NAMALWA (cell line): ENCODE results near the gene SCGB3A1.

ENCODE experiments used
- DNase-seq: peaks from one replicate; pipeline ENCODE4 v3.0.0-alpha.2; 2015; ENCODE audit warnings: low spot score

Gene SCGB3A1, protein sequence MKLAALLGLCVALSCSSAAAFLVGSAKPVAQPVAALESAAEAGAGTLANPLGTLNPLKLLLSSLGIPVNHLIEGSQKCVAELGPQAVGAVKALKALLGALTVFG

GRCh38 chr5:180591311-180591887 lies at the start of gene SCGB3A1:
TSS of gene SCGB3A1 (minus strand) at chr5:180591499. CDS start at chr5:180591462, 37 bp downstream.
- DNase-seq = no peak

DNA sequence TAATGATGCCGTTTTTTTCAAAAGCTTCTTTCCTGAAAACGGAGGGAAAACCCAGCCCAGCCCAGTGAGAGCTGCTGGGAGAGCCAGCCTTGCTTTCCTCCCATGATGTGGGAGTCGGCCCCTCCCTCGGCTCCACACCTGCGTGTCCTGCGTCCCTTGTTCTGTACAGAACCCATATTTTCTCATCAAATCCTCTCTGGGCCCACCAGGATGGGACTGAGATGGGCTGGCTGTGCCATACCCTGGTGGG lies 49.2 kb upstream of the SCGB3A1 start:
- no peak for DNase-seq

- no peak for DNase-seq
Measured at GRCh38 chr5:180639741-180640610, 48.7 kb upstream of the SCGB3A1 start.

- DNase-seq = no peak
Measured at GRCh38 chr5:180639287-180639686, 48.0 kb upstream of the SCGB3A1 start.

- DNase-seq = no peak
Measured at GRCh38 chr5:180637962-180638680, 46.8 kb upstream of the SCGB3A1 start.

DNA sequence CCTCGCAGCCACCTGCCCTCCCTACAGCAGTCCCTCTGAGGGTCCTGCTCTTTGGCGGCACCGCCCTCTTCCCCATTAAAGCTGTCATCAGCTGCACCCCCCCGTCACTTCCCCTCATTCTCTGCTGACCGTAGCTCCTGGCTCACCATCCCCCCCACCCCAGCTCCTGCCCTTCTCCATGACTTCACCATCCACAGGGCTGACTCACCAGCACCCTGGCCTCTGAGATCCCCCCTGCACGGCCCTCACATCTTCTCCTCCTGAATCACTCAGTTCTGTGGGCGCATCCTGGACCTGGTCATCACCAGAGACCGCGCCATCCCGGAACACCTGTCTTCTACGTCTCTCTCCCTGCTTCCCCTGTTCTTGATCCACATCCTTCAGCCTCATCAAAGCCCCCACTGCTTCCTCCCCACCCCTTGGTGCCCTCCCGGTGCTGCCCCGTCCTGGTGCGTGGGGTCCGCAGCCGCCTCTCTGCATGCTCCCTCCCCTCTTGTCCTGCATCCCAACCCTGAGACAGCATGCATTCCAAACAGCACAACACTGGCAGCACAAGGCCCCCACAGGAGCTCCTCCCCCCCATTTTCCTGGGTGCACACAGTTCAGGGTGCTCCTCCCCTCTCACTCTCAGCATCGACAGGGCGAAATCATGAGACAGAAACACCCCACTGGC lies 45.2 kb upstream of the SCGB3A1 start:
- no peak for DNase-seq

GRCh38 chr5:180636016-180636402 lies 44.7 kb upstream of the SCGB3A1 start:
- no peak for DNase-seq

DNA sequence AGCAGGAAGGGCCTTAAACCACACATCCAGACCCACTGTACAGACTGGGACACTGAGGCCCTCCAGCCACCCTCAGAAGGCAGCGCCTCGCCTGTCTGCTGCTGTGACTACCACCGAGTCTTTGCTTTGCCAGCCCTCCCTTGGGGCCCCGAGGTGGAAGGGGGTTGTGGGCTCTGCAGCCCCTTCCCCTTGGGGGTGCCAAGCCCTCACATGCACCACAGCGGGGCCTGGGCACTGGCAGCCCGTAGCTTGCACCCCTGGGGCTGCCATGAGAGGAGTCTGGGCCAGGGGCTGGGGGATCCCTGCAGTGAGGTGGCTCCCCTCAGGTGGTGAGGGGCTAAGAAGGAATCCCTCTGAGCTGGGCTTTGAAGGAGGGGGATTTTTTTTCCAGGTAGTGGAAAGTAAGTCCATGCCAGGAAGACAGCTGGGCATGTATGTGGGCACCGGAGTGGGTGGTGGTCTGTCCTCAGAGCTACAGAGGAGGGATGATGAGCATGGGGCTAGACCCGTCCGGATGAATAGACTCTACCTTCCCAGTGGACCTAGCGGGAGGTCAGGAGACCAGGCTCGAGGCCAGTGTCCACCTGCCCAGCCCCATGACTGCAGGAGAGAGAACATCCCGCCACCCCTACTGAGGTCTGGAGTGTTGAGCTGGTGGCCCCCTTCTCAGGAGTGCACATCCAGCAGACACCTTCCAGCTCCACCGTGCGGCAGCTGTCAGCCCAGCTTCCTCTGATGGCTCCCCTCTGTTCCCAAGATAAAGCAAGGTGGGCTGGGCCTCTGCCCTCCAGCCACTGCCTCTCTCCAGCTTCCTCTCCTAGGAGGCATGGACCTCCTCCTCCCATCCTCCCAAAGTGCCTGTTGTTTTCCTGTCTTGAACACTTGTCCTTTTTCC lies 42.2 kb upstream of the SCGB3A1 start:
- DNase-seq = no peak

- no peak for DNase-seq
Measured at GRCh38 chr5:180632768-180633167, 41.5 kb upstream of the SCGB3A1 start.

GRCh38 chr5:180631549-180632383 lies 40.5 kb upstream of the SCGB3A1 start:
- DNase-seq = no peak

DNA sequence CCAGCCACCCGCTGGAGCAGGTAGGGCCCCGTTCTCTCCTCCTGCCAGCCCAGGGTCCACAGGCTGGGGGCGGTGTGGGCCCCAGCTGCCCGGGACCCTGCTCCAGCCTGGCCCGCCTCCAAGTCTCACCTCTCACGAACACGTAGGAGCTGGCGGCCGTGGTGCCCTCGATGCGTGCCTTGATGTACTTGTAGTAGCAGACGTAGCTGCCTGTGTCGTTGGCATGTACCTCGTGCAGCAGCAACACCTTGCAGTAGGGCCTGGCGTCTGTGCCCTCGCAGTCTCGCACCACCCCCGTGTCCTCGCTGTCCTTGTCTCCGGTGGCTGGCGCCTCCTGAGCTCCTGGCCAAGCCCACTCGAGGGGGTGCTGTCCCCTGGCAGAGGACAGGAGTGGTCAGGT lies 39.1 kb upstream of the SCGB3A1 start:
- DNase-seq = no peak

DNA sequence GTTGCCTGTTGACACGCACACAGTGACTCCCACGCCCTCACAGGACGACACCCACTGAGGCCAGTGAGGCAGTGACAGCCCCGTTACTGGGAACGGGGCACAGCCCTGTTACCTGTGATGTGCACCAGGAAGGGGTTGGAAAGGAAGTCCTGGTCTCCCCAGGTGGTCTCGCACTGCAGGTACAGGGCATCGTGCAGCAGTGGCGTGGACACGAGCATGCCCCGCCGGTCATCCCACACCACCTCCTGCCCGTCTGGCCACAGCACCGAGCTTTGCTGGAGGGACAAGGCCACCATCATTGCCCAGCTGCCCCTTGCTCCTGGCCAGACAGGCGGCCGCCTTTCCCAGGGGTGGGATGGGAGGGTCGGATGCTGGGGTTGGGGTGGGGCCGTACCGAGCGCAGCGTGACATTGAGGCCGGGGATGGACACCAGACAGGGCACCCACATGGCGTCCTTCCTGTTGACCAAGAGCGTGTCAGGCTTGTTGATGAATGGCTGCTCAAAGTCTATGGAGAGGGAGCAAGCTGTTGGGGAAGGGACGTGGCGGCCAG lies 38.6 kb upstream of the SCGB3A1 start:
- DNase-seq = no peak

DNA sequence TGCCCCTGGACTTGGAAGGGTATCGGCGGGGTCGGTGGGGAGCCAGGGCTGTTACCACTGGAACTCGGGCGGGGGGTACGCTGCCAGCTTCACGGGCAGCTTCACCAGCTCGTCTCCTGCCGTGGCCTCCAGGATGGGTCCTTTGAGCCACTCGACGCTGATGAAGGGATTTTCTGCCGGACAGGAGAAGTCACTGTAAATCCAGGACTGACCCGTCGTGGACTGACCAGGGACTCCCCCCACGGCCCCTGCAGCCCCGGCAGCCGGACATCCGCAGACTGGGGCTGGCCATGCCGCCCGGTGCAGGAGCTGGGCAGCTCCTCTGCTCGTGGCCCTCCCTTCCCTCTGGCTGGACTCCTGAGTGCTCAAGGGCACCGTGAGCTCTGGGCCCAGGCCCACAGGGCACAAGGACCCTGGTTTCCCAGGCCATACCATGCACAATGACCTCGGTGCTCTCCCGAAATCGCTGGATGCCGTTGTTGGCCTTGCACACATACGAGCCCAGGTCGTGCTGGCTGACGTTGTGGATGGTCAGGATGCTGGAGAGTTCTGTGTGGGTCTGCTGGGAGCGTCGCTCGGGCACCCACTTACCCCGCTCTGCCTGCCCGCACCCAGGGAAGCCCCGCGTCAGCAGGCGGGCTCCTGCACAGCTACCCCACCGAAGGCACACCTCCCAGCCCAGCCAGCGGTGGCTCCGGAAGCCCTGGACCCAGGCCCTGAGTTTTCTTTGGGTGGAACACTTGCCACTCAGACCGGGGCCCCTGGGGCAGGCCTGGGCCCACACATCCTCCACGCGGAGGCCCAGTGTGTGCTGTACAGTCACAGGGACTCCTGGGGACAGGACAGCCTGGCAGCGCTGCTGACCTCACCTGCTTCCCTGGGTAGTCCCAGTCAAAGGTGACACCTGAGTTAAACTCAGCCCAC lies 37.8 kb upstream of the SCGB3A1 start:
- DNase-seq = no peak

DNA sequence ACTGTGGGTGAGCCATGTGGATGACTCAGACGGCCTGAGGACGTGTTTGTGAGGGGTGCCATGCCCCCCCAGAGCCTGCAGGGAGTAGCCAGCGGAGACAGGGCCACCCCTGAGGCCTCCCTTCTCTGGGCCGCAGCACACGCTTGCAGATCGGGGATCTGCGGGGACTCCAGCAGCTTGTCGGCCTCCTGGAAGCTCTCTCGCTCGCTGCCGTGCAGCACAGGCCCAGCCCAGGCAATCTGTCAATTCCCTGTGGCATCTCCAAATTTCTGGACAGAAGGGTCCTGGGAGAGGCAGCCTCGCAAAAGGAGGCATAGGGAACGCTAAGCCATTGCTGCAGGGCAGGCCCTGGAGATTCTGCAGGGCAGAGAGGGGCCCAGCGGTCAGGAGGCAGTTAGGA lies 36.9 kb upstream of the SCGB3A1 start:
- no peak for DNase-seq

DNA sequence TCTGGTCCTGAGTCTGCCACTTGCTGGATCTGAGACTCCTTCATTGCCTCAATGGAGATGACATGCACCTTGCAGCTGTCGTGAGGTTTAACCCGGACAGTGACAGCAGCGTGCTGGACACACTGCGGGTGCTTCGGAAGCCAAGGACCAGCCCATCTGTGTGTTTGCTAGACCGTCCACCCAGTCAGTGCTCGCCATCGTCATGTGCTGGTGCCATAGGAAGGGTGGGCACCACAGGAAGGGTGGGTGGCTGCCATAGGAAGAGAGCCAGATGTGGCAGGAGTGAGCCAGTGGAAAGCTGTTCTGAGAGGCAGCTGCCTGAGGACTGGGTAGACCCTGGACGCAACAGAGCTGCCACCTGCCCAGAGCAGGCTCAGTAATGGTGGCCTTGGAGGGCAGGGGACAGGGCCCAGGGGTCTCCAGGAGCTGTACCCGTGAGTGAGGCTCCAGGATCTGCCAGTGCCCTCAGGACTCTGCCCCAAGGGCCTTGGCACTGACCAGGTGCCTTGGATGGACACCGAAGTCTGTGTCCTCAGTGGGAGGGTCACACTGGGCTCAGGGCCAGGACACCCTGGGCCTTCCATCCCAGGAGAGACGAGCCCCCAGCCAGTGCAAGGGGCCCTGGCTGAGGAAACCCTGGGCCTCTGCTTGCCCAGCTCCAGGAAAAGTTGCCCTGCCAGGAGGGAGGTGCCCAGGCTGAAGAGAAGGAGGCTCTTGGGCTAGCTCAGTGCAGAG lies 36.3 kb upstream of the SCGB3A1 start:
- no peak for DNase-seq

DNA sequence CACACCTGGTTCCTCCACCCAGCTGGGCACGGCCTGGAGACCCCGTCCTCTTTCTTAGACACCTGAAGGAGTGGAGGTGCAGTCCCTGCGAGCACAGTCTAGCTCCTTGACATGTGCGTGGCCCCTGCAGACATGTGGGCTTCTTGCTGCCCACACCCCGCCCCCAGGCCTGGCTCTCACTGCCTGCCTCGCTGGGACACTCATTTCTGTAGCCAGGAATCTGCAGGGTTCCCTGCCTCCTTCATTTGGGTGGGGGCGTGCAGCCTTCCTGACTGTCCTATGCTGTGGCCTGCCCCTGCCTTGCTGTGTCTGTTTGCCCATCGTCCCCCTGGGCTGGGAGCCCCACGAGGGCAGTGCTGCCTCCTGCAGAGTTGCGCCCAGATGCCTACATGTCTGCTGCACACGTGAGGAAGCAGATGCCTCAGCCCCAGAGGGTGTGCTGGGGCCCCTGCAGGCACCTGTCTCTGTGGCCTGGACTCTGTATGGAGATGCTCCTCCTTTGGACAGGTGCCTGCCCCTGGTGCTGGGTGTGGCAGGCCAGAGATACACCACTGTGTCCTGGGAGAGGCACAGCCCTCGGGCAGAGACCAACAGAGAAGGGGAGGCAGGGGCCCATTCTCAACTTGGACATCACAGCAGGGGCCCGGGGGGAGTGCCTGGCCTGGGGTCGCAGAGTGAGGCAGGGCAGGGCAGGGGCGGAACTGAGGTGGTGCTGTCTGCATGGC lies 35.5 kb upstream of the SCGB3A1 start:
- DNase-seq = no peak

DNA sequence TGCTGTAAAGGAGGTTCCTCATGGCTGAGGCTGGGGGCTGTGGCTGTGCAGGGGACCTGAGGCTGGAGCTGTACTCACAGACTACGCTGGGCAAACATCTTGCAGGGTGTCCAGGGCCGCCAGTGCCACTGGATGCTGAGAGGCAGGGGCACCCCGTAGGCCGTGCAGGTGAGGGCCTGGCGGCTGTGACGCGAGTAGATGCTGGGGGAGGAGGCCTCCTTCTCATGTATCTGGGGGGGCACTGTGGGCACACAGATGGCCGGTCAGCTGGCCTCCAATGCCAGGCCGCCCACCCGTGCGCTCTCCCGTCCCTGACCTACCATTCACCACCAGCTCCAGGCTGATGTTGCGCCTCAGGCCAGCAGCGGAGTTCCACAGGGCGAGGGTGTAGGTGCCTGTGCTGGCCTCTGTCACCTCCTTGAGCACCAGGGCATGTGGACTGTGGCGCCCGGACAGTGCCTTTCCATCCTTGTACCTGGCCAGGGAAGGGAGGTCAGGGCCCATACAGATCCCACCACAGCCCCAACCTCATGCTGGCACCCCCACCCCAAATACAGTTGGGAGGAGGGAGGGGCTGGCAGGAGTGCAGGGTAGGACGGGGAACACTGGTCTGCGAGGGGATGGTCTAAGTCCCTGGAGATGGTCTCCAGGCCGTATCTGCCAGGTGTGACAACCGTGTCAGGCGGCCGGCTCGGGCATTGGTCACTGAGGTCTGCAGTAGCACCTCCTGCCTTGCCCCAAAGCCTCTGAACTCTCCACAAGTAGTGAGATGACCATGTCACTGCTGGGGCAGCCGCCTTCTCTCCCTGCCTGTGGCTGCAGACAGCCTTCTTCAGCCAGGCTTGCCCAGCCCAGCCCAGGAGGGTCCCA lies 34.7 kb upstream of the SCGB3A1 start:
- no peak for DNase-seq
